Endothelial cell of umbilical vein (primary cell): ENCODE results near the gene CAPN15. TPM values are rescaled to one million over a fixed set of nuclear protein-coding genes. Genes with fewer than 3 reads are reported as not detected.

ENCODE experiments used
- BruUV-seq: library from RNA; stranded (reverse); fragments of 400-500 nt; replicated peaks from 2 replicates; lab custom pipeline; 2021; lab: Mats Ljungman, UMichigan
- CTCF ChIA-PET: fragments of 300-600, 350-600 bp; sonication (Branson Sonifier 250); formaldehyde crosslinking; loops from one replicate; lab custom pipeline; 2021; ENCODE audit warnings: antibody characterized with exemption, inconsistent platforms; lab: Charles Lee
- POLR2A ChIA-PET: fragments of 300-600, 350-600 bp; sonication (Branson Sonifier 250); formaldehyde crosslinking; loops from one replicate; lab custom pipeline; 2021; ENCODE audit warnings: antibody characterized with exemption, inconsistent platforms; lab: Charles Lee
- DNase-seq: peaks from one replicate; pipeline ENCODE4 v3.0.0-alpha.2; 2011; ENCODE audit warnings: low read depth, low spot score
- FAIRE-seq: peaks from 2 replicates; lab custom pipeline; 2011; peaks lifted over from hg19 to GRCh38; lab: Jason Lieb, UNC
- H2AFZ ChIP-seq: 2 replicates; pipeline ENCODE4 v1.6.0; 2012; ENCODE audit warnings: low read depth, low read length, control low read depth, inconsistent platforms
- H3K27ac ChIP-seq: 2 replicates; pipeline ENCODE4 v1.5.1; 2011; ENCODE audit warnings: low read depth, mild to moderate bottlenecking, control low read depth, low read length, moderate library complexity; ENCODE audit not compliant: insufficient read depth
- H3K27me3 ChIP-seq, 2 experiments: 2 replicates each; pipeline versions ENCODE4 v1.6.0 to v1.6.1; 2011; ENCODE audit warnings: low read length in 2 of 2, mixed read lengths in 1 of 2; ENCODE audit not compliant: control insufficient read depth in 2 of 2, insufficient read depth in 2 of 2
- H3K36me3 ChIP-seq, 2 experiments: 2 replicates in 1 of 2; 3 replicates in 1 of 2; pipeline ENCODE4 v1.5.1; 2011; ENCODE audit warnings: low read length in 2 of 2, mild to moderate bottlenecking in 1 of 2, moderate library complexity in 1 of 2; ENCODE audit not compliant: control insufficient read depth in 2 of 2, insufficient read depth in 2 of 2; ENCODE audit errors: extremely low read depth in 1 of 2
- H3K4me1 ChIP-seq: 3 replicates; pipeline ENCODE4 v1.5.1; 2011; ENCODE audit warnings: mild to moderate bottlenecking, low read length; ENCODE audit not compliant: control insufficient read depth, insufficient read depth; ENCODE audit errors: extremely low read depth
- H3K4me2 ChIP-seq: 2 replicates; pipeline ENCODE4 v1.6.1; 2011; ENCODE audit warnings: low read length, control low read depth, mixed read lengths; ENCODE audit not compliant: insufficient read depth
- H3K4me3 ChIP-seq, 3 experiments: fragments of 200-600 bp in 1 of 3; sonication (generic), shearing (Covaris generic) in 1 of 3; replicated peaks in 1 of 3; 2 replicates each; pipeline ENCODE4 v1.5.1; 2011 to 2016; ENCODE audit warnings: control low read depth in 3 of 3, low read length in 3 of 3, mild to moderate bottlenecking in 2 of 3, inconsistent platforms in 1 of 3, low read depth in 1 of 3, moderate library complexity in 1 of 3; ENCODE audit not compliant: insufficient read depth in 1 of 3
- H3K79me2 ChIP-seq: 2 replicates; pipeline ENCODE4 v1.6.0; 2012; ENCODE audit warnings: low read length, inconsistent platforms; ENCODE audit not compliant: control insufficient read depth, insufficient read depth
- H3K9ac ChIP-seq: replicated peaks from 2 replicates; pipeline ENCODE3; 2011; ENCODE audit warnings: low read length, control low read depth; ENCODE audit not compliant: insufficient read depth; ENCODE audit errors: extremely low read depth
- H3K9me1 ChIP-seq: replicated peaks from 3 replicates; pipeline ENCODE4 v1.6.0; 2011; ENCODE audit warnings: mild to moderate bottlenecking, low read length; ENCODE audit not compliant: control insufficient read depth, insufficient read depth; ENCODE audit errors: extremely low read depth
- H3K9me3 ChIP-seq: replicated peaks from 2 replicates; pipeline ENCODE4 v1.5.1; 2012; ENCODE audit warnings: low read length, inconsistent platforms; ENCODE audit not compliant: control insufficient read depth, insufficient read depth
- H4K20me1 ChIP-seq: replicated peaks from 2 replicates; pipeline ENCODE3; 2011; ENCODE audit warnings: mild to moderate bottlenecking, low read length; ENCODE audit not compliant: control insufficient read depth, insufficient read depth; ENCODE audit errors: extremely low read depth
- CTCF ChIP-seq, 2 donors: IDR thresholded peaks; 1 replicate in 1 of 2; 2 replicates in 1 of 2; pipeline ENCODE4 v1.5.1; 2011; ENCODE audit warnings: low read length in 2 of 2, mild to moderate bottlenecking in 2 of 2, moderate library complexity in 2 of 2, control low read depth in 1 of 2, inconsistent platforms in 1 of 2, low read depth in 1 of 2; ENCODE audit not compliant: insufficient read depth in 1 of 2; ENCODE audit errors: extremely low read depth in 1 of 2
- EZH2 ChIP-seq: IDR thresholded peaks from 2 replicates; pipeline ENCODE4 v1.6.1; 2012; ENCODE audit warnings: borderline replicate concordance, low read depth, mild to moderate bottlenecking, moderate library complexity, low read length, inconsistent platforms; ENCODE audit not compliant: severe bottlenecking
- FOS ChIP-seq: IDR thresholded peaks from 2 replicates; pipeline ENCODE4 v1.6.1; 2011; ENCODE audit warnings: mild to moderate bottlenecking, low read length, moderate library complexity, borderline replicate concordance; ENCODE audit not compliant: insufficient read depth
- GATA2 ChIP-seq: IDR thresholded peaks from 2 replicates; pipeline ENCODE4 v1.7.0; 2011; ENCODE audit warnings: low read depth, mild to moderate bottlenecking, moderate library complexity, mixed read lengths, low read length; ENCODE audit not compliant: insufficient read length, insufficient read depth
- JUN ChIP-seq: IDR thresholded peaks from 2 replicates; pipeline ENCODE4 v1.6.1; 2011; ENCODE audit warnings: borderline replicate concordance, low read depth; ENCODE audit not compliant: insufficient read length, insufficient read depth
- MAX ChIP-seq: IDR thresholded peaks from 2 replicates; pipeline ENCODE4 v1.6.1; 2011; ENCODE audit not compliant: insufficient read depth, insufficient read length
- MYC ChIP-seq: IDR thresholded peaks from one replicate; pipeline ENCODE4 v1.6.1; 2011; ENCODE audit warnings: mild to moderate bottlenecking, low read depth, low read length
- POLR2A ChIP-seq: IDR thresholded peaks from 2 replicates; pipeline ENCODE4 v1.6.1; 2012; ENCODE audit warnings: low read depth, mild to moderate bottlenecking, control low read depth, low read length
- POLR2AphosphoS5 ChIP-seq: IDR thresholded peaks from 2 replicates; pipeline ENCODE4 v1.6.1; 2012; ENCODE audit warnings: low read depth, mild to moderate bottlenecking, control low read depth, low read length, moderate library complexity; ENCODE audit not compliant: insufficient read depth
- dilution Hi-C: fragments of 300-500 bp; cut with MboI; formaldehyde crosslinking; loops from one replicate; pipeline ENCODE4 v1.15.0; 2019; ENCODE audit warnings: low sequenced_read_pairs; ENCODE audit not compliant: extremely low pct_ligation_motif_present
- intact Hi-C: fragments of 100-400 bp; cut with micrococcal nuclease; formaldehyde crosslinking; loops from one replicate; pipeline ENCODE4 v1.10.0; 2022
- polyA plus RNA-seq, 4 experiments: library from polyadenylated mRNA; depleted of rRNA in 3 of 4; stranded (reverse) in 3 of 4; unstranded in 1 of 4; fragments of >200 nt; gene quantifications; 2 replicates each; pipeline versions ENCODE4 v1.2.1 to v1.2.3, GENCODE V29; 2011 to 2012; ENCODE audit warnings: missing spikeins in 1 of 4
- total RNA-seq: library from RNA; stranded (reverse); gene quantifications from 2 replicates; pipeline ENCODE4 v1.2.3, GENCODE V29; 2021

Gene CAPN15
- total and polyA plus RNA-seq, 2 donors (not counting 3 experiments of a cell fraction or from before 2014, with no cell fraction given) = 33.9 to 65.0 TPM

- H3K36me3 ChIP-seq = peaks cover 0 to 16% of the 10 kb centered on the region in 2 experiments
- no TSS peak for BruUV-seq
- H2AFZ ChIP-seq = no peak overlapping the region
- TF ChIP-seq POLR2AphosphoS5 = no peak
- TF ChIP-seq GATA2 = no peak
- FAIRE-seq = no peak
- no peaks in the 10 kb centered on the region for H3K9me3 ChIP-seq
- no peak overlapping the region for H3K4me3 ChIP-seq
- no peaks in the 10 kb centered on the region for H3K9me1 ChIP-seq
- H3K79me2 ChIP-seq = no peaks in the 10 kb centered on the region
- no peaks in the 10 kb centered on the region for H3K27me3 ChIP-seq
- no peaks in the 10 kb centered on the region for H4K20me1 ChIP-seq
- no peak overlapping the region for H3K4me2 ChIP-seq
- no peak for DNase-seq
- no peak overlapping the region for H3K9ac ChIP-seq
- CTCF ChIA-PET = no interaction called here
- intact Hi-C loops (no loop called here), dilution Hi-C loops (no loop called here)
- no peaks in the 10 kb centered on the region for H3K4me1 ChIP-seq
- POLR2A ChIA-PET = no interaction called here
- no peak overlapping the region for H3K27ac ChIP-seq
These were observed 11.6 kb upstream of the CAPN15 start for GRCh38 chr16:515939-516226.

GRCh38 chr16:516301-516700 is 11.2 kb upstream of the CAPN15 start:
- BruUV-seq = no TSS peak
- intact Hi-C loops = no loop called here
- CTCF ChIA-PET = no interaction called here
- POLR2A ChIA-PET = no interaction called here
- no peaks in the 10 kb centered on the region for H3K27me3 ChIP-seq
- no peaks in the 10 kb centered on the region for H3K9me3 ChIP-seq
- no peak overlapping the region for H2AFZ ChIP-seq
- H3K4me3 ChIP-seq = no peak overlapping the region
- dilution Hi-C loops = no loop called here
- no peak overlapping the region for H3K27ac ChIP-seq
- no peaks in the 10 kb centered on the region for H3K9me1 ChIP-seq
- TF ChIP-seq GATA2 (no peak), POLR2AphosphoS5 (no peak), EZH2 (no peak), MYC (no peak), FOS (no peak), JUN (no peak), POLR2A (no peak), MAX (no peak), CTCF (IDR thresholded peaks at IDR 0.05; ENCODE audit: extremely low read depth in 1 of 2, insufficient read depth in 1 of 2, low read depth in 1 of 2, low read length in 2 of 2) (no peak)
- no peak overlapping the region for H3K9ac ChIP-seq
- DNase-seq (no peak), FAIRE-seq (no peak)
- H3K4me1 ChIP-seq = no peaks in the 10 kb centered on the region
- H3K36me3 ChIP-seq = peaks cover 0 to 19% of the 10 kb centered on the region in 2 experiments
- H4K20me1 ChIP-seq = no peaks in the 10 kb centered on the region
- H3K4me2 ChIP-seq = no peak overlapping the region
- H3K79me2 ChIP-seq = no peaks in the 10 kb centered on the region
